Loucy (cell line): ENCODE data around the gene KRT86.
"Not testable (repeated sequence)": the region's sequence is repeated elsewhere in the genome, so short reads cannot be mapped to it uniquely, and the experiment has no call there.

Source experiments
- H2AFZ ChIP-seq: fragments of 200-600 bp; sonication (generic); 2 replicates; pipeline ENCODE4 v1.6.0; 2016; ENCODE audit warnings: antibody characterized with exemption, mild to moderate bottlenecking, low read length, moderate library complexity
- H3F3A ChIP-seq: fragments of 200-600 bp; 2 replicates; pipeline ENCODE4 v1.6.0; 2016; ENCODE audit warnings: antibody characterized with exemption, low read depth, mild to moderate bottlenecking
- H3K27me3 ChIP-seq: fragments of 200-600 bp; sonication (generic); 2 replicates; pipeline ENCODE4 v1.6.1; 2014; ENCODE audit warnings: low read length, mild to moderate bottlenecking; ENCODE audit not compliant: insufficient read depth, poor library complexity, severe bottlenecking
- H3K36me3 ChIP-seq: fragments of 200-600 bp; sonication (generic); 2 replicates; pipeline ENCODE4 v1.6.1; 2016; ENCODE audit warnings: low read length; ENCODE audit not compliant: insufficient read depth
- H3K4me1 ChIP-seq: fragments of 200-600 bp; sonication (generic); 2 replicates; pipeline ENCODE4 v1.5.1; 2014; ENCODE audit warnings: low read length, mild to moderate bottlenecking; ENCODE audit not compliant: insufficient read depth, poor library complexity, severe bottlenecking
- H3K4me2 ChIP-seq: fragments of 200-600 bp; sonication (generic); 2 replicates; pipeline ENCODE4 v1.6.0; 2014; ENCODE audit warnings: antibody characterized with exemption, low read length, low read depth, mild to moderate bottlenecking; ENCODE audit not compliant: poor library complexity, severe bottlenecking
- H3K4me3 ChIP-seq: fragments of 200-600 bp; sonication (generic); 2 replicates; pipeline ENCODE4 v1.5.1; 2014; ENCODE audit warnings: low read length, mild to moderate bottlenecking, mixed read lengths; ENCODE audit not compliant: poor library complexity, severe bottlenecking
- H3K79me2 ChIP-seq: fragments of 200-600 bp; sonication (generic); 2 replicates; pipeline ENCODE4 v1.6.1; 2014; ENCODE audit warnings: low read length; ENCODE audit not compliant: insufficient read depth
- H3K9ac ChIP-seq: fragments of 200-600 bp; sonication (generic); 2 replicates; pipeline ENCODE4 v1.6.0; 2014; ENCODE audit warnings: mild to moderate bottlenecking, low read depth, low read length, moderate library complexity; ENCODE audit not compliant: poor library complexity, severe bottlenecking
- H3K9me2 ChIP-seq: fragments of 200-600 bp; sonication (generic); replicated peaks from 2 replicates; pipeline ENCODE4 v1.6.1; 2016; ENCODE audit warnings: low read depth, low read length, mixed read lengths
- H3K9me3 ChIP-seq: fragments of 200-600 bp; sonication (generic); 2 replicates; pipeline ENCODE4 v1.6.1; 2014; ENCODE audit warnings: mild to moderate bottlenecking, antibody characterized with exemption, low read length, low read depth; ENCODE audit not compliant: insufficient read depth
- H4K20me1 ChIP-seq: fragments of 200-600 bp; sonication (generic); 2 replicates; pipeline ENCODE4 v1.6.0; 2014; ENCODE audit warnings: antibody characterized with exemption, low read length, mild to moderate bottlenecking; ENCODE audit not compliant: insufficient read depth, poor library complexity, severe bottlenecking
- EZH2phosphoT487 ChIP-seq: fragments of 200-600 bp; IDR thresholded peaks from 2 replicates; pipeline ENCODE4 v1.6.1; 2018; ENCODE audit warnings: antibody characterized with exemption, mild to moderate bottlenecking, moderate library complexity, borderline replicate concordance
- TF ChIP-seq, protein P1 (sequence below): fragments of 200-600 bp; sonication (generic); conservative IDR thresholded peaks from 2 replicates; pipeline ENCODE4 v1.5.1; 2014; ENCODE audit warnings: mild to moderate bottlenecking, antibody characterized with exemption, low read length

The KRT86 gene

DNA sequence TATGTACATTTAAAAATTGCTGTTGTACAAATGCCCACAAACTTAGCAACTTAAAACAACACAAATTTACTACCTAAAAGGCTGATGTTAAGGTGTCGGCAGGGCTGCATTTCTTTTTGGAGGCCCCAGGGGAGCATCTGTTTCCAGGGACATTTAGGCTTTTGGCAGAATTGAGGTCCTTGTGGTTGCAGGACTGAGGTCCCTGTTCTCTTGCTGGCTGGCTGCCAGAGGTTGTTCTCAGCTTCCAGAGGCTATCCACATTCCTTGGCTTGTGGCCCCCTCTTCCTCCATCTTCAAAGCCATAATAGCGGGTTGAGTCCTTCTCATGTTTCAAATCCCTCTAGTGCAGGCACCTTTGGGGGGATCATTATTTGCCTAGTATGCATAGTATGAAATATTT lies 69.1 kb downstream of the KRT86 start:
- no peak overlapping the region for H3K9ac ChIP-seq
- no peaks in the 10 kb centered on the region for H3F3A ChIP-seq
- no peaks in the 10 kb centered on the region for H3K9me3 ChIP-seq
- no peak overlapping the region for H3K4me3 ChIP-seq
- no peak overlapping the region for H3K4me2 ChIP-seq
- TF ChIP-seq EZH2phosphoT487: no peak
- TF ChIP-seq, protein P1, sequence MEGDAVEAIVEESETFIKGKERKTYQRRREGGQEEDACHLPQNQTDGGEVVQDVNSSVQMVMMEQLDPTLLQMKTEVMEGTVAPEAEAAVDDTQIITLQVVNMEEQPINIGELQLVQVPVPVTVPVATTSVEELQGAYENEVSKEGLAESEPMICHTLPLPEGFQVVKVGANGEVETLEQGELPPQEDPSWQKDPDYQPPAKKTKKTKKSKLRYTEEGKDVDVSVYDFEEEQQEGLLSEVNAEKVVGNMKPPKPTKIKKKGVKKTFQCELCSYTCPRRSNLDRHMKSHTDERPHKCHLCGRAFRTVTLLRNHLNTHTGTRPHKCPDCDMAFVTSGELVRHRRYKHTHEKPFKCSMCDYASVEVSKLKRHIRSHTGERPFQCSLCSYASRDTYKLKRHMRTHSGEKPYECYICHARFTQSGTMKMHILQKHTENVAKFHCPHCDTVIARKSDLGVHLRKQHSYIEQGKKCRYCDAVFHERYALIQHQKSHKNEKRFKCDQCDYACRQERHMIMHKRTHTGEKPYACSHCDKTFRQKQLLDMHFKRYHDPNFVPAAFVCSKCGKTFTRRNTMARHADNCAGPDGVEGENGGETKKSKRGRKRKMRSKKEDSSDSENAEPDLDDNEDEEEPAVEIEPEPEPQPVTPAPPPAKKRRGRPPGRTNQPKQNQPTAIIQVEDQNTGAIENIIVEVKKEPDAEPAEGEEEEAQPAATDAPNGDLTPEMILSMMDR: no peak
- H3K36me3 ChIP-seq: no peaks in the 10 kb centered on the region
- H3K4me1 ChIP-seq: peaks cover 14% of the 10 kb centered on the region
- no peaks in the 10 kb centered on the region for H3K9me2 ChIP-seq
- no peak overlapping the region for H2AFZ ChIP-seq
- H4K20me1 ChIP-seq: no peaks in the 10 kb centered on the region
- no peaks in the 10 kb centered on the region for H3K79me2 ChIP-seq
- no peaks in the 10 kb centered on the region for H3K27me3 ChIP-seq

DNA sequence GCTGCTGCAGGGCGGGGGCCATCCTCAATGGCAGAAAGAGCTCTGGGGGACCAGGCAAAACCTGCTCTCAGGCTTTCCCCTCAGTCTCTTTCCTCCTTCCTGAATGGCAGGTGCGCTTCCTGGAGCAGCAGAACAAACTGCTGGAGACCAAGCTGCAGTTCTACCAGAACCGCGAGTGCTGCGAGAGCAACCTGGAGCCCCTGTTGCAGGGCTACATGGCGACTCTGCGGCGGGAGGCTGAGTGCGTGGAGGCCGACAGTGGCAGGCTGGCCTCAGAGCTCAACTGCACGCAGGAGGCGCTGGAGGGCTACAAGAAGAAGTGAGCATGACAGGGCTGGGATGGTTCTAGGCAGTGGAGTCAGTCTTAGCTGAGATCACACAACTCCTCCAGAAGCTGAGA lies 69.7 kb downstream of the KRT86 start:
- H3K36me3 ChIP-seq: no peaks in the 10 kb centered on the region
- no peaks in the 10 kb centered on the region for H4K20me1 ChIP-seq
- H3K79me2 ChIP-seq: no peaks in the 10 kb centered on the region
- no peaks in the 10 kb centered on the region for H3K9me2 ChIP-seq
- H3K4me3 ChIP-seq: no peak overlapping the region
- no peaks in the 10 kb centered on the region for H3K27me3 ChIP-seq
- H2AFZ ChIP-seq: no peak overlapping the region
- TF ChIP-seq EZH2phosphoT487: no peak
- TF ChIP-seq, protein P1: no peak; the same call in 1 of the 2 replicates
- no peak overlapping the region for H3K9ac ChIP-seq
- no peaks in the 10 kb centered on the region for H3K9me3 ChIP-seq
- H3K4me1 ChIP-seq: peaks cover 18% of the 10 kb centered on the region
- H3F3A ChIP-seq: no peaks in the 10 kb centered on the region
- H3K4me2 ChIP-seq: no peak overlapping the region

DNA sequence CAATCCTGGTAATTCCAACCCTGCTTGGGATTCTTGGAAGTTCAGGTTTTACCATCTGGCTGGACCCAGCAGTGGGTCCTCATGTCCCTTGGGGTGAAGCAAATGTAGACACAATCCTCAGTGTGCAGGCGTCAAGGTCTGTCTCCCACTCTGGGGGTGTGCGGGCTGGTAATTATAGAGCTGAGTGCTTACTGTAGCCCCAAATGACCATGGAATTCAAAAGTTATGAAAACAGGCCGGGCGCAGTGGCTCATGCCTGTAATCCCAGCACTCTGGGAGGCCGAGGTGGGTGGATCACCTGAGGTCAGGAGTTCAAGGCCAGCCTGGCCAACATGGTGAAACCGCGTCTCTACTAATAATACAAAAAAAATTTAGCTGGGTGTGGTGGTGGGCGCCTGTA lies 70.6 kb downstream of the KRT86 start:
- H3K79me2 ChIP-seq, H3K9me3 ChIP-seq, H3K9me2 ChIP-seq, H3K4me2 ChIP-seq, H3K27me3 ChIP-seq, H2AFZ ChIP-seq, H3F3A ChIP-seq, H3K4me3 ChIP-seq, H4K20me1 ChIP-seq, H3K9ac ChIP-seq, H3K36me3 ChIP-seq: not testable (repeated sequence)
- H3K4me1 ChIP-seq: peaks cover 24% of the 10 kb centered on the region

DNA sequence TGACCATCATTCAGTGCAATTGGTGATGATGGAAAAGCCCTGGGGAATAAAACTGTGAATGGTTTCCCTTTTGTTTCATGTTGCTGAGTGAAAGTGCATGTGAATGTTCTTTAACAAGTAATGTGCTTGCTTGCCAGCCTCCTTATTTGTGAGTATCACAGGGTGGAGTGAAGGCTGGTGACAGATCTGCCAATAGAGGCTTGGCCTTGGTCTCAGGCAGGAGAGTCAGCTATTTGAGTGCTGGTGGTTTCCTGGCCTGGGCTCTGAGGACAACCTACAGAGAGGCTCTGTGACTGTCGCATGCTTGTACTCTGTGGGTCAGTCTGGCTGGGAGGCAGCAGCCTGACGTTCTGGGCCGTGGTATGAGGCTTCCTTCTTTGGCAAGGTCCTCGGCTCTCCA lies 72.1 kb downstream of the KRT86 start:
- Histone ChIP-seq H3K9me3 (no peaks in the 10 kb centered on the region), H3K79me2 (no peaks in the 10 kb centered on the region), H3K27me3 (no peaks in the 10 kb centered on the region), H3F3A (no peaks in the 10 kb centered on the region), H3K9me2 (no peaks in the 10 kb centered on the region), H3K9ac (no peak overlapping the region), H2AFZ (no peak overlapping the region), H3K4me2 (no peak overlapping the region), H3K4me3 (no peak overlapping the region), H3K4me1 (peaks cover 33% of the 10 kb centered on the region), H3K36me3 (no peaks in the 10 kb centered on the region), H4K20me1 (no peaks in the 10 kb centered on the region)
- no peak for TF ChIP-seq EZH2phosphoT487
- TF ChIP-seq, protein P1: no peak
